HG02623 (cell line): Measurements from ENCODE around the gene KCNJ9.

Source experiments
- ATAC-seq: cut with Tn5 transposase; IDR thresholded peaks from one replicate; pipeline ENCODE4 v1.9.1; 2021; ENCODE audit warnings: moderate library complexity; ENCODE audit not compliant: unreplicated experiment

KCNJ9 gene

GRCh38 chr1:160087118-160087662 is 5.9 kb downstream of the KCNJ9 start:
- ATAC-seq, result no peak

- no peak for ATAC-seq
Observed at GRCh38 chr1:160089883-160090282, 8.5 kb downstream of the KCNJ9 start.

GRCh38 chr1:160090760-160091159 is 9.4 kb downstream of the KCNJ9 start:
- no peak for ATAC-seq

- no peak for ATAC-seq
Observed at GRCh38 chr1:160091666-160092223, 10.4 kb downstream of the KCNJ9 start.

- ATAC-seq, result no peak
Observed at GRCh38 chr1:160092366-160093068, 11.2 kb downstream of the KCNJ9 start.

GRCh38 chr1:160093069-160093395 is 11.7 kb downstream of the KCNJ9 start:
- ATAC-seq, result no peak

GRCh38 chr1:160093624-160094290 is 12.4 kb downstream of the KCNJ9 start:
- no peak for ATAC-seq

GRCh38 chr1:160094291-160094625 is 12.9 kb downstream of the KCNJ9 start:
- ATAC-seq, result no peak

GRCh38 chr1:160094806-160095205 is 13.5 kb downstream of the KCNJ9 start:
- ATAC-seq, result no peak

- ATAC-seq, result no peak
Observed at GRCh38 chr1:160095382-160096105, 14.2 kb downstream of the KCNJ9 start.

GRCh38 chr1:160096274-160097116 is 15.2 kb downstream of the KCNJ9 start:
- no peak for ATAC-seq

GRCh38 chr1:160097151-160097910 is 16.0 kb downstream of the KCNJ9 start:
- no peak for ATAC-seq

GRCh38 chr1:160097911-160098851 is 16.8 kb downstream of the KCNJ9 start, which contains the start of gene IGSF8:
Gene IGSF8, minus strand, starts transcription at chr1:160098619. Its CDS starts 147 bp downstream, at chr1:160098472.
- ATAC-seq, result peak; percentile 40

- ATAC-seq, result peak; percentile 91
Observed at GRCh38 chr1:160098852-160099561, 17.7 kb downstream of the KCNJ9 start.

GRCh38 chr1:160099716-160100375 is 18.5 kb downstream of the KCNJ9 start:
- no peak for ATAC-seq

- ATAC-seq, result no peak
Observed at GRCh38 chr1:160101037-160101716, 19.8 kb downstream of the KCNJ9 start.
